ENCODE data around the gene FAM124B. TPM values are rescaled to one million over a fixed set of nuclear protein-coding genes. Genes with fewer than 3 reads are reported as not detected.

Gene FAM124B
- total and polyA plus RNA-seq, 2 of the 8 experiments (the other 6 are each of a cell fraction or from before 2014, with no cell fraction given) = 2.1 to 2.6 TPM

- TF ChIP-seq ATF3 (IDR thresholded peaks at IDR 0.05; ENCODE audit: insufficient read depth, low read depth, low read length) (no peak), ASH2L (IDR thresholded peaks at IDR 0.05; ENCODE audit: low read length) (no peak)
- TF ChIP-seq, protein P1, sequence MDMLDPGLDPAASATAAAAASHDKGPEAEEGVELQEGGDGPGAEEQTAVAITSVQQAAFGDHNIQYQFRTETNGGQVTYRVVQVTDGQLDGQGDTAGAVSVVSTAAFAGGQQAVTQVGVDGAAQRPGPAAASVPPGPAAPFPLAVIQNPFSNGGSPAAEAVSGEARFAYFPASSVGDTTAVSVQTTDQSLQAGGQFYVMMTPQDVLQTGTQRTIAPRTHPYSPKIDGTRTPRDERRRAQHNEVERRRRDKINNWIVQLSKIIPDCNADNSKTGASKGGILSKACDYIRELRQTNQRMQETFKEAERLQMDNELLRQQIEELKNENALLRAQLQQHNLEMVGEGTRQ (IDR thresholded peaks at IDR 0.05; ENCODE audit: low read length) = no peak
Measured at GRCh38 chr2:224426656-224427055, 24.7 kb upstream of the FAM124B start (continued).

Data from H1 (cell line).